Loucy (cell line): ENCODE measurements around the gene TMEM250.

ENCODE experiments used
- H2AFZ ChIP-seq: fragments of 200-600 bp; sonication (generic); 2 replicates; pipeline ENCODE4 v1.6.0; 2016; ENCODE audit warnings: antibody characterized with exemption, mild to moderate bottlenecking, low read length, moderate library complexity
- H3F3A ChIP-seq: fragments of 200-600 bp; 2 replicates; pipeline ENCODE4 v1.6.0; 2016; ENCODE audit warnings: antibody characterized with exemption, low read depth, mild to moderate bottlenecking
- H3K27me3 ChIP-seq: fragments of 200-600 bp; sonication (generic); 2 replicates; pipeline ENCODE4 v1.6.1; 2014; ENCODE audit warnings: low read length, mild to moderate bottlenecking; ENCODE audit not compliant: insufficient read depth, poor library complexity, severe bottlenecking
- H3K36me3 ChIP-seq: fragments of 200-600 bp; sonication (generic); 2 replicates; pipeline ENCODE4 v1.6.1; 2016; ENCODE audit warnings: low read length; ENCODE audit not compliant: insufficient read depth
- H3K4me1 ChIP-seq: fragments of 200-600 bp; sonication (generic); 2 replicates; pipeline ENCODE4 v1.5.1; 2014; ENCODE audit warnings: low read length, mild to moderate bottlenecking; ENCODE audit not compliant: insufficient read depth, poor library complexity, severe bottlenecking
- H3K4me2 ChIP-seq: fragments of 200-600 bp; sonication (generic); 2 replicates; pipeline ENCODE4 v1.6.0; 2014; ENCODE audit warnings: antibody characterized with exemption, low read length, low read depth, mild to moderate bottlenecking; ENCODE audit not compliant: poor library complexity, severe bottlenecking
- H3K4me3 ChIP-seq: fragments of 200-600 bp; sonication (generic); 2 replicates; pipeline ENCODE4 v1.5.1; 2014; ENCODE audit warnings: low read length, mild to moderate bottlenecking, mixed read lengths; ENCODE audit not compliant: poor library complexity, severe bottlenecking
- H3K79me2 ChIP-seq: fragments of 200-600 bp; sonication (generic); 2 replicates; pipeline ENCODE4 v1.6.1; 2014; ENCODE audit warnings: low read length; ENCODE audit not compliant: insufficient read depth
- H3K9ac ChIP-seq: fragments of 200-600 bp; sonication (generic); 2 replicates; pipeline ENCODE4 v1.6.0; 2014; ENCODE audit warnings: mild to moderate bottlenecking, low read depth, low read length, moderate library complexity; ENCODE audit not compliant: poor library complexity, severe bottlenecking
- H3K9me2 ChIP-seq: fragments of 200-600 bp; sonication (generic); replicated peaks from 2 replicates; pipeline ENCODE4 v1.6.1; 2016; ENCODE audit warnings: low read depth, low read length, mixed read lengths
- H3K9me3 ChIP-seq: fragments of 200-600 bp; sonication (generic); 2 replicates; pipeline ENCODE4 v1.6.1; 2014; ENCODE audit warnings: mild to moderate bottlenecking, antibody characterized with exemption, low read length, low read depth; ENCODE audit not compliant: insufficient read depth
- H4K20me1 ChIP-seq: fragments of 200-600 bp; sonication (generic); 2 replicates; pipeline ENCODE4 v1.6.0; 2014; ENCODE audit warnings: antibody characterized with exemption, low read length, mild to moderate bottlenecking; ENCODE audit not compliant: insufficient read depth, poor library complexity, severe bottlenecking
- CTCF ChIP-seq: fragments of 200-600 bp; sonication (generic); conservative IDR thresholded peaks from 2 replicates; pipeline ENCODE4 v1.5.1; 2014; ENCODE audit warnings: mild to moderate bottlenecking, antibody characterized with exemption, low read length
- EZH2phosphoT487 ChIP-seq: fragments of 200-600 bp; IDR thresholded peaks from 2 replicates; pipeline ENCODE4 v1.6.1; 2018; ENCODE audit warnings: antibody characterized with exemption, mild to moderate bottlenecking, moderate library complexity, borderline replicate concordance

Gene TMEM250

GRCh38 chr9:136077491-136077890 is 41.2 kb downstream of the TMEM250 start:
- TF ChIP-seq EZH2phosphoT487 (no peak), CTCF (no peak)
- no peak overlapping the region for H3K4me2 ChIP-seq
- H4K20me1 ChIP-seq: no peaks in the 10 kb centered on the region
- no peaks in the 10 kb centered on the region for H3K9me2 ChIP-seq
- no peaks in the 10 kb centered on the region for H3K9me3 ChIP-seq
- H3K36me3 ChIP-seq: no peaks in the 10 kb centered on the region
- no peak overlapping the region for H3K4me3 ChIP-seq
- H3K27me3 ChIP-seq: no peaks in the 10 kb centered on the region
- no peak overlapping the region for H3K9ac ChIP-seq
- peaks cover 6% of the 10 kb centered on the region for H3K4me1 ChIP-seq
- no peak overlapping the region for H2AFZ ChIP-seq
- H3K79me2 ChIP-seq: no peaks in the 10 kb centered on the region
- no peaks in the 10 kb centered on the region for H3F3A ChIP-seq

- Histone ChIP-seq H3K9me2 (no peaks in the 10 kb centered on the region), H3K4me2 (no peak overlapping the region), H3K4me3 (no peak overlapping the region), H3K9ac (no peak overlapping the region), H2AFZ (no peak overlapping the region), H3K27me3 (no peaks in the 10 kb centered on the region), H3K36me3 (no peaks in the 10 kb centered on the region), H3K4me1 (peaks cover 6% of the 10 kb centered on the region), H4K20me1 (no peaks in the 10 kb centered on the region), H3K9me3 (no peaks in the 10 kb centered on the region), H3F3A (no peaks in the 10 kb centered on the region), H3K79me2 (no peaks in the 10 kb centered on the region)
- TF ChIP-seq EZH2phosphoT487 (no peak), CTCF (no peak)
These were observed 42.6 kb downstream of the TMEM250 start for GRCh38 chr9:136075881-136076678.

- H3K4me2 ChIP-seq: no peak overlapping the region
- no peaks in the 10 kb centered on the region for H3K79me2 ChIP-seq
- H4K20me1 ChIP-seq: no peaks in the 10 kb centered on the region
- TF ChIP-seq EZH2phosphoT487 (no peak), CTCF (no peak)
- no peaks in the 10 kb centered on the region for H3K27me3 ChIP-seq
- H3K4me3 ChIP-seq: no peak overlapping the region
- H3K36me3 ChIP-seq: no peaks in the 10 kb centered on the region
- H3K9me2 ChIP-seq: no peaks in the 10 kb centered on the region
- H3K4me1 ChIP-seq: peaks cover 6% of the 10 kb centered on the region
- H3F3A ChIP-seq: no peaks in the 10 kb centered on the region
- H3K9me3 ChIP-seq: no peaks in the 10 kb centered on the region
- H2AFZ ChIP-seq: no peak overlapping the region
- H3K9ac ChIP-seq: no peak overlapping the region
These were observed 43.4 kb downstream of the TMEM250 start for GRCh38 chr9:136075134-136075841.
